GM12878 (cell line): Measurements from ENCODE around the gene NUMB. TPM values are rescaled to one million over a fixed set of nuclear protein-coding genes. Genes with fewer than 3 reads are reported as not detected.

ENCODE experiments used
- ATAC-seq: fragments of 200-7000 bp; cut with Tn5 transposase; 3 replicates; pipeline ENCODE4 v1.9.1; 2020; ENCODE audit warnings: mild to moderate bottlenecking, moderate library complexity
- BruUV-seq: library from RNA; stranded (reverse); fragments of 400-500 nt; replicated peaks from 2 replicates; lab custom pipeline; 2021; lab: Mats Ljungman, UMichigan
- CTCF ChIA-PET: fragments of 300-600 bp; sonication (Branson Sonifier 250); formaldehyde crosslinking; extraction: SDS; loops from one replicate; lab custom pipeline; 2021; ENCODE audit warnings: inconsistent platforms; lab: Yijun Ruan, JAX
- POLR2A ChIA-PET: fragments of 350-600 bp; formaldehyde crosslinking; extraction: SDS; loops from one replicate; lab custom pipeline; 2021; ENCODE audit warnings: inconsistent platforms; lab: Charles Lee
- RAD21 ChIA-PET: fragments of 300-600 bp; sonication (Branson Sonifier 250); formaldehyde crosslinking; loops from one replicate; lab custom pipeline; 2023; ENCODE audit warnings: antibody characterized with exemption; ENCODE audit not compliant: unreplicated experiment; lab: Charles Lee
- SMC1A ChIA-PET: fragments of 300-600 bp; sonication (Branson Sonifier 250); formaldehyde crosslinking; loops from one replicate; lab custom pipeline; 2023; ENCODE audit not compliant: unreplicated experiment, uncharacterized antibody; lab: Charles Lee
- DNase-seq: peaks from one replicate; pipeline ENCODE4 v3.0.0-alpha.2; 2011; ENCODE audit warnings: low read depth, low spot score
- FAIRE-seq: peaks from 3 replicates; lab custom pipeline; 2011; peaks lifted over from hg19 to GRCh38; lab: Jason Lieb, UNC
- H2AFZ ChIP-seq: 2 replicates; pipeline ENCODE4 v1.6.0; 2011; ENCODE audit warnings: low read depth, low read length, control low read depth; ENCODE audit not compliant: control insufficient read depth
- H3K27ac ChIP-seq: 2 replicates; pipeline ENCODE4 v1.5.1; 2011; ENCODE audit warnings: control low read depth; ENCODE audit not compliant: control insufficient read depth, insufficient read depth
- H3K27me3 ChIP-seq, 2 experiments: replicated peaks in 1 of 2; 2 replicates each; pipeline versions ENCODE4 v1.6.0 to v1.6.1; 2011; ENCODE audit warnings: low read length in 1 of 2; ENCODE audit not compliant: control insufficient read depth in 2 of 2, insufficient read depth in 2 of 2
- H3K36me3 ChIP-seq, 2 experiments: 2 replicates each; pipeline ENCODE4 v1.5.1; 2011; ENCODE audit warnings: low read length in 1 of 2; ENCODE audit not compliant: control insufficient read depth in 2 of 2, insufficient read depth in 2 of 2
- H3K4me1 ChIP-seq: 2 replicates; pipeline ENCODE4 v1.6.1; 2011; ENCODE audit warnings: mild to moderate bottlenecking, low read length, moderate library complexity, mixed read lengths; ENCODE audit not compliant: control insufficient read depth, insufficient read depth
- H3K4me2 ChIP-seq: 2 replicates; pipeline ENCODE4 v1.6.0; 2011; ENCODE audit warnings: control low read depth; ENCODE audit not compliant: control insufficient read depth, insufficient read depth
- H3K4me3 ChIP-seq: fragments of 200-600 bp; sonication (generic); 2 replicates; pipeline ENCODE4 v1.5.1; 2016
- H3K79me2 ChIP-seq: 2 replicates; pipeline ENCODE4 v1.6.0; 2011; ENCODE audit warnings: low read length; ENCODE audit not compliant: control insufficient read depth, insufficient read depth
- H3K9ac ChIP-seq: 2 replicates; pipeline ENCODE4 v1.8.0; 2011; ENCODE audit warnings: low read length, control low read depth, mixed read lengths; ENCODE audit not compliant: control insufficient read depth, insufficient read depth
- H3K9me3 ChIP-seq: replicated peaks from 3 replicates; pipeline ENCODE4 v1.5.1; 2011; ENCODE audit warnings: mild to moderate bottlenecking, low read length; ENCODE audit not compliant: control insufficient read depth, insufficient read depth
- H4K20me1 ChIP-seq: 2 replicates; pipeline ENCODE4 v1.6.0; 2011; ENCODE audit not compliant: control insufficient read depth, insufficient read depth
- ASH2L ChIP-seq: fragments of 300-600, 200-600 bp; sonication (generic); IDR thresholded peaks from 2 replicates; pipeline ENCODE4 v1.6.1; 2017; ENCODE audit warnings: low read depth, mild to moderate bottlenecking, borderline replicate concordance
- BCLAF1 ChIP-seq: fragments of 450-650 bp; IDR thresholded peaks from 2 replicates; pipeline ENCODE4 v1.6.1; 2017; ENCODE audit warnings: antibody characterized with exemption, mild to moderate bottlenecking, moderate library complexity
- CEBPB ChIP-seq, 2 experiments: fragments of 150-350 bp in 1 of 2; IDR thresholded peaks; 2 replicates each; pipeline ENCODE4 v1.6.1; 2012 to 2014; ENCODE audit warnings: low read depth in 2 of 2, low read length in 2 of 2, borderline replicate concordance in 1 of 2, inconsistent platforms in 1 of 2
- E4F1 ChIP-seq: fragments of 450-650 bp; IDR thresholded peaks from 2 replicates; pipeline ENCODE4 v1.6.1; 2018; ENCODE audit warnings: borderline replicate concordance, mild to moderate bottlenecking; ENCODE audit not compliant: partially characterized antibody
- RELB ChIP-seq: fragments of 450-650 bp; IDR thresholded peaks from 2 replicates; pipeline ENCODE4 v1.6.1; 2017; ENCODE audit warnings: low read depth, mild to moderate bottlenecking, moderate library complexity
- ZBTB40 ChIP-seq: fragments of 450-650 bp; IDR thresholded peaks from 2 replicates; pipeline ENCODE4 v1.6.1; 2016; ENCODE audit warnings: mild to moderate bottlenecking, moderate library complexity, borderline replicate concordance
- ZNF217 ChIP-seq: fragments of 450-650 bp; IDR thresholded peaks from 2 replicates; pipeline ENCODE4 v1.6.1; 2017; ENCODE audit warnings: antibody characterized with exemption, mild to moderate bottlenecking
- ZNF24 ChIP-seq: fragments of 450-650 bp; IDR thresholded peaks from 2 replicates; pipeline ENCODE4 v1.6.1; 2017; ENCODE audit warnings: antibody characterized with exemption, mild to moderate bottlenecking
- WGBS: methylation state at CpG from one replicate; pipeline ENCODE4 v1.1.6; 2016; ENCODE audit warnings: low lambda C conversion rate; ENCODE audit not compliant: insufficient replicate concordance, insufficient coverage; ENCODE audit errors: missing lambda C conversion rate; 5-methylcytosine and 5-hydroxymethylcytosine counted together
- in situ Hi-C: fragments of 300-500 bp; cut with MboI; formaldehyde crosslinking; loops from 9 replicates; pipeline ENCODE4 v1.14.3; 2018; ENCODE audit warnings: mixed read lengths
- intact Hi-C: fragments of 100-400 bp; cut with micrococcal nuclease; formaldehyde crosslinking; loops from one replicate; pipeline ENCODE4 v1.14.2; 2022; ENCODE audit not compliant: unreplicated experiment
- polyA plus RNA-seq, 11 experiments: library from polyadenylated mRNA; depleted of rRNA in 4 of 11; unstranded in 6 of 11; stranded (reverse) in 5 of 11; fragments of >200 nt; fragmentation: Nextera tagmentation in 4 of 11; fragmentation: Illumina TruSeq in 1 of 11; extraction: Ambion mirVana in 4 of 11; extraction: Trizol in 1 of 11; gene quantifications; 1 replicate in 1 of 11; 2 replicates in 10 of 11; pipeline versions ENCODE4 v1.2.1 to v1.2.3, GENCODE V29; 2011 to 2016; ENCODE audit warnings: inconsistent platforms in 2 of 11, missing spikeins in 2 of 11, low read depth in 1 of 11
- total RNA-seq, 4 experiments: library from RNA; depleted of rRNA in 3 of 4; stranded (reverse); fragments of >200 nt in 3 of 4; fragmentation: Illumina TruSeq in 1 of 4; extraction: Trizol in 1 of 4; gene quantifications; 2 replicates each; pipeline versions ENCODE4 v1.2.1 to v1.2.3, GENCODE V29; 2013 to 2021

The NUMB gene
- total and polyA plus RNA-seq, 10 of the 15 experiments (the other 5 are each of a cell fraction or from before 2014, with no cell fraction given): 22.0 to 147 (median 48.9) TPM

- TF ChIP-seq ZBTB40: no peak
Measured at GRCh38 chr14:73467377-73467776, 9.0 kb upstream of the NUMB start (continued).

GRCh38 chr14:73466861-73467260 is 8.5 kb upstream of the NUMB start:
- ChIA-PET POLR2A (interaction anchor here (0.7 to 7.5 kb wide), 7 partner anchors 9 to 177 kb away, joined by 3 to 42 read pairs (median 13); partner anchors contain the start of gene NUMB), RAD21 (interaction anchor here (0.6 to 26.5 kb wide), 7 partner anchors 10 to 323 kb away, joined by 4 to 591 read pairs (median 15); no protein-coding TSS in a partner anchor), SMC1A (interaction anchor here (0.6 to 17.1 kb wide), 16 partner anchors 9 to 294 kb away, joined by 3 to 311 read pairs (median 5); partner anchors contain the start of gene NUMB), CTCF (interaction anchor here (1.0 to 19.2 kb wide), 8 partner anchors 10 to 324 kb away, joined by 3 to 252 read pairs (median 6); no protein-coding TSS in a partner anchor)
- Histone ChIP-seq H3K79me2 (no peaks in the 10 kb centered on the region), H3K4me1 (peaks cover 28% of the 10 kb centered on the region), H4K20me1 (no peaks in the 10 kb centered on the region), H3K36me3 (no peaks in the 10 kb centered on the region), H3K4me3 (no peak overlapping the region), H3K27ac (no peak overlapping the region), H3K27me3 (no peaks in the 10 kb centered on the region), H3K4me2 (no peak overlapping the region), H2AFZ (no peak overlapping the region), H3K9me3 (no peaks in the 10 kb centered on the region), H3K9ac (no peak overlapping the region)
- DNase-seq (no peak), ATAC-seq (no peak), FAIRE-seq (no peak)
- BruUV-seq: no TSS peak
- intact Hi-C loops: no loop called here
- WGBS: 78% methylated on average over 4 of the region's 4 CpGs
- in situ Hi-C loops: loop anchor here (5.0 kb wide), 1 partner anchor 175 kb away; no protein-coding TSS in a partner anchor
- TF ChIP-seq ZNF217: no peak
- TF ChIP-seq CEBPB (IDR thresholded peaks at IDR 0.05; ENCODE audit: borderline replicate concordance in 1 of 2, low read depth in 2 of 2, low read length in 2 of 2): no peak
- TF ChIP-seq ASH2L: no peak
- no peak for TF ChIP-seq E4F1
- TF ChIP-seq ZNF24: no peak
- no peak for TF ChIP-seq RELB
- no peak for TF ChIP-seq BCLAF1
